ENCODE results near the gene NTN1. TPM values are rescaled to one million over a fixed set of nuclear protein-coding genes. Genes with fewer than 3 reads are reported as not detected.

Gene NTN1
- total RNA-seq, 2 experiments from 2014 or later: not detected

- intact Hi-C loops (cut with micrococcal nuclease; ENCODE audit: unreplicated experiment): no loop called here
- no peaks in the 10 kb centered on the region for H3K36me3 ChIP-seq (ENCODE audit: insufficient read depth, low read length)
- H3K4me1 ChIP-seq (ENCODE audit: insufficient read depth, low read length, poor library complexity, severe bottlenecking): no peaks in the 10 kb centered on the region
- no peak overlapping the region for H3K27ac ChIP-seq (ENCODE audit: low read depth, low read length, poor library complexity, severe bottlenecking)
- TF ChIP-seq CTCF (conservative IDR thresholded peaks at IDR 0.05; ENCODE audit: low read length) (no peak), EZH2phosphoT487 (IDR thresholded peaks at IDR 0.05; ENCODE audit: borderline replicate concordance, low read depth, low read length) (no peak)
- POLR2A ChIA-PET: no interaction called here
- no peaks in the 10 kb centered on the region for H3K9me3 ChIP-seq (ENCODE audit: low read length)
- no peak overlapping the region for H3K4me2 ChIP-seq (ENCODE audit: low read length)
- no peaks in the 10 kb centered on the region for H3K79me2 ChIP-seq (ENCODE audit: insufficient read depth, low read depth, low read length)
- no TSS peak for BruUV-seq (replicated peaks)
- no peak overlapping the region for H3K4me3 ChIP-seq (ENCODE audit: low read depth, low read length, poor library complexity, severe bottlenecking)
- no peaks in the 10 kb centered on the region for H4K20me1 ChIP-seq (ENCODE audit: insufficient read depth, low read length)
- no peak overlapping the region for H2AFZ ChIP-seq (ENCODE audit: low read length)
- DNase-seq (ENCODE audit: low spot score): no peak
- no peaks in the 10 kb centered on the region for H3K9me2 ChIP-seq (ENCODE audit: insufficient read depth, low read length)
- CTCF ChIA-PET (ENCODE audit: unreplicated experiment): no interaction called here
Observed at GRCh38 chr17:9116861-9117568, 95.7 kb downstream of the NTN1 start.

- Histone ChIP-seq H3K4me2 (ENCODE audit: low read length) (no peak overlapping the region), H3K79me2 (ENCODE audit: insufficient read depth, low read depth, low read length) (no peaks in the 10 kb centered on the region), H3K36me3 (ENCODE audit: insufficient read depth, low read length) (no peaks in the 10 kb centered on the region), H3K27ac (ENCODE audit: low read depth, low read length, poor library complexity, severe bottlenecking) (no peak overlapping the region), H2AFZ (ENCODE audit: low read length) (no peak overlapping the region), H3K4me3 (ENCODE audit: low read depth, low read length, poor library complexity, severe bottlenecking) (no peak overlapping the region), H4K20me1 (ENCODE audit: insufficient read depth, low read length) (no peaks in the 10 kb centered on the region), H3K4me1 (ENCODE audit: insufficient read depth, low read length, poor library complexity, severe bottlenecking) (no peaks in the 10 kb centered on the region), H3K9me3 (ENCODE audit: low read length) (no peaks in the 10 kb centered on the region), H3K9me2 (ENCODE audit: insufficient read depth, low read length) (no peaks in the 10 kb centered on the region)
- intact Hi-C loops (cut with micrococcal nuclease; ENCODE audit: unreplicated experiment): no loop called here
- TF ChIP-seq CTCF (conservative IDR thresholded peaks at IDR 0.05; ENCODE audit: low read length) (peak; percentile 66), EZH2phosphoT487 (IDR thresholded peaks at IDR 0.05; ENCODE audit: borderline replicate concordance, low read depth, low read length) (no peak)
- BruUV-seq (replicated peaks): no TSS peak
- no peak for DNase-seq (ENCODE audit: low spot score)
- ChIA-PET POLR2A (no interaction called here), CTCF (ENCODE audit: unreplicated experiment) (no interaction called here)
Observed at GRCh38 chr17:9120471-9120870, 99.2 kb downstream of the NTN1 start.

- BruUV-seq (replicated peaks): no TSS peak
- no peak for DNase-seq (ENCODE audit: low spot score)
- H3K4me2 ChIP-seq (ENCODE audit: low read length): no peak overlapping the region
- no peaks in the 10 kb centered on the region for H3K79me2 ChIP-seq (ENCODE audit: insufficient read depth, low read depth, low read length)
- TF ChIP-seq EZH2phosphoT487 (IDR thresholded peaks at IDR 0.05; ENCODE audit: borderline replicate concordance, low read depth, low read length): no peak
- no peak for TF ChIP-seq CTCF (conservative IDR thresholded peaks at IDR 0.05; ENCODE audit: low read length)
- H3K9me2 ChIP-seq (ENCODE audit: insufficient read depth, low read length): no peaks in the 10 kb centered on the region
- intact Hi-C loops (cut with micrococcal nuclease; ENCODE audit: unreplicated experiment): no loop called here
- H3K36me3 ChIP-seq (ENCODE audit: insufficient read depth, low read length): no peaks in the 10 kb centered on the region
- CTCF ChIA-PET (ENCODE audit: unreplicated experiment): no interaction called here
- H3K27ac ChIP-seq (ENCODE audit: low read depth, low read length, poor library complexity, severe bottlenecking): no peak overlapping the region
- POLR2A ChIA-PET: no interaction called here
- H4K20me1 ChIP-seq (ENCODE audit: insufficient read depth, low read length): no peaks in the 10 kb centered on the region
- H3K4me3 ChIP-seq (ENCODE audit: low read depth, low read length, poor library complexity, severe bottlenecking): no peak overlapping the region
- H3K4me1 ChIP-seq (ENCODE audit: insufficient read depth, low read length, poor library complexity, severe bottlenecking): no peaks in the 10 kb centered on the region
- no peak overlapping the region for H2AFZ ChIP-seq (ENCODE audit: low read length)
- no peaks in the 10 kb centered on the region for H3K9me3 ChIP-seq (ENCODE audit: low read length)
Observed at GRCh38 chr17:9121186-9121820, 100.0 kb downstream of the NTN1 start.

Data from OCI-LY7 (cell line).